ENCODE results near the gene NKX1-1. TPM values are rescaled to one million over a fixed set of nuclear protein-coding genes. Genes with fewer than 3 reads are reported as not detected.
A peak's percentile ranks its signal among the peaks of the same experiment; 100 is the strongest.

Gene NKX1-1
- total RNA-seq = not detected

- Histone ChIP-seq H3K36me3 (no peaks in the 10 kb centered on the region), H3K27me3 (peaks cover 3 to 92% (median 48%) of the 10 kb centered on the region in 4 donors), H3K27ac (no peak within 1 kb of the TSS), H3K4me1 (peaks cover 8 to 67% (median 26%) of the 10 kb centered on the region in 4 donors), H3K4me3 (no peak within 1 kb of the TSS), H3K9me3 (no peaks in the 10 kb centered on the region)
- TF ChIP-seq EP300 (IDR thresholded peaks at IDR 0.05) (no peak), CTCF (IDR thresholded peaks at IDR 0.05) (no peak), POLR2AphosphoS5 (IDR thresholded peaks at IDR 0.05) (no peak), POLR2A (IDR thresholded peaks at IDR 0.05) (no peak)
- DNase-seq (peak in 1 of 2 donors; percentile 72), ATAC-seq (ENCODE audit: low FRiP score in 2 of 2) (no peak)
- WGBS, 2 donors = 0 to 1% methylated on average over 1 to 22 of the region's 91 CpGs
Measured at GRCh38 chr4:1406394-1406980, at the start of gene NKX1-1. NKX1-1 (minus strand) TSS chr4:1406442; CDS start chr4:1406442, 0 bp downstream.

GRCh38 chr4:1453731-1454130 is 47.5 kb upstream of the NKX1-1 start:
- DNase-seq (no peak), ATAC-seq (ENCODE audit: low FRiP score in 2 of 2) (no peak)
- TF ChIP-seq CTCF (IDR thresholded peaks at IDR 0.05) (no peak), EP300 (IDR thresholded peaks at IDR 0.05) (no peak), POLR2AphosphoS5 (IDR thresholded peaks at IDR 0.05) (no peak), POLR2A (IDR thresholded peaks at IDR 0.05) (no peak)
- Histone ChIP-seq H3K4me3 (no peak overlapping the region), H3K36me3 (no peaks in the 10 kb centered on the region), H3K27me3 (peaks cover 0 to 8% (median under 1%) of the 10 kb centered on the region in 4 donors), H3K9me3 (no peaks in the 10 kb centered on the region), H3K27ac (no peak overlapping the region), H3K4me1 (no peaks in the 10 kb centered on the region)
- 94 to 95% methylated on average over 2 of the region's 2 CpGs for WGBS, 2 donors

- 55 to 68% methylated on average over 5 of the region's 5 CpGs for WGBS, 2 donors
- TF ChIP-seq CTCF (IDR thresholded peaks at IDR 0.05) (no peak), EP300 (IDR thresholded peaks at IDR 0.05) (no peak), POLR2A (IDR thresholded peaks at IDR 0.05) (no peak), POLR2AphosphoS5 (IDR thresholded peaks at IDR 0.05) (no peak)
- no peaks in the 10 kb centered on the region for H3K4me1 ChIP-seq
- H3K36me3 ChIP-seq = no peaks in the 10 kb centered on the region
- H3K4me3 ChIP-seq = no peak overlapping the region
- ATAC-seq (ENCODE audit: low FRiP score in 2 of 2) (no peak), DNase-seq (no peak)
- H3K9me3 ChIP-seq = no peaks in the 10 kb centered on the region
- no peak overlapping the region for H3K27ac ChIP-seq
- peaks cover 0 to 8% (median 0%) of the 10 kb centered on the region in 4 donors for H3K27me3 ChIP-seq
Measured at GRCh38 chr4:1452431-1453051, 46.3 kb upstream of the NKX1-1 start.

- TF ChIP-seq CTCF (IDR thresholded peaks at IDR 0.05) = no peak
- no peak for TF ChIP-seq POLR2A (IDR thresholded peaks at IDR 0.05)
- no peak for TF ChIP-seq POLR2AphosphoS5 (IDR thresholded peaks at IDR 0.05)
- TF ChIP-seq EP300 (IDR thresholded peaks at IDR 0.05) = no peak
- Histone ChIP-seq H3K27ac (no peak overlapping the region), H3K4me1 (no peaks in the 10 kb centered on the region), H3K4me3 (no peak overlapping the region), H3K9me3 (no peaks in the 10 kb centered on the region), H3K36me3 (no peaks in the 10 kb centered on the region), H3K27me3 (peaks cover 0 to 8% (median 0%) of the 10 kb centered on the region in 4 donors)
- ATAC-seq (ENCODE audit: low FRiP score in 2 of 2) (no peak), DNase-seq (no peak)
- WGBS, 2 donors = 68 to 77% methylated on average over 3 of the region's 3 CpGs
Measured at GRCh38 chr4:1451752-1452122, 45.5 kb upstream of the NKX1-1 start.
